Heart right ventricle (tissue), 16 donors: Measurements from ENCODE around the gene TRAK1. TPM values are rescaled to one million over a fixed set of nuclear protein-coding genes. Genes with fewer than 3 reads are reported as not detected.
A peak's percentile ranks its signal among the peaks of the same experiment; 100 is the strongest.

Experiments
- ATAC-seq, 8 donors: fragments of 200-7000 bp; cut with Tn5 transposase; one replicate each; pipeline ENCODE4 v1.9.1; 2020; ENCODE audit warnings: mild to moderate bottlenecking in 8 of 8, moderate library complexity in 8 of 8, moderate number of reproducible peaks in 1 of 8
- DNase-seq, 2 donors: peaks; one replicate each; pipeline ENCODE4 v3.0.0-alpha.2; 2020
- H3K27ac ChIP-seq, 10 donors: fragments of 200-600 bp; sonication (generic) in 2 of 10; one replicate each; pipeline versions ENCODE4 v1.5.0 to v1.8.0; 2020 to 2022; ENCODE audit warnings: mild to moderate bottlenecking in 3 of 10
- H3K27me3 ChIP-seq, 7 donors: fragments of 200-600 bp; one replicate each; pipeline ENCODE4 v1.8.0; 2021 to 2022; ENCODE audit warnings: mild to moderate bottlenecking in 2 of 7
- H3K36me3 ChIP-seq, 9 donors: fragments of 200-600 bp; sonication (generic) in 1 of 9; one replicate each; pipeline versions ENCODE4 v1.5.0 to v1.8.0; 2020 to 2022; ENCODE audit warnings: mild to moderate bottlenecking in 2 of 9
- H3K4me1 ChIP-seq, 9 donors: fragments of 200-600 bp; sonication (generic) in 1 of 9; one replicate each; pipeline versions ENCODE4 v1.5.0 to v1.8.0; 2020 to 2022; ENCODE audit warnings: mild to moderate bottlenecking in 4 of 9
- H3K4me3 ChIP-seq, 10 donors: fragments of 200-600 bp; sonication (generic) in 2 of 10; one replicate each; pipeline versions ENCODE4 v1.5.0 to v1.8.0; 2020 to 2022; ENCODE audit warnings: mild to moderate bottlenecking in 7 of 10, moderate library complexity in 2 of 10
- H3K9me3 ChIP-seq, 11 donors: fragments of 200-600 bp in 10 of 11; sonication (generic) in 2 of 11; one replicate each; pipeline versions ENCODE4 v1.5.0 to v1.8.0; 2013 to 2022; ENCODE audit warnings: mild to moderate bottlenecking in 2 of 11, control low read depth in 1 of 11, moderate library complexity in 1 of 11
- CTCF ChIP-seq, 9 donors: fragments of 200-600 bp; sonication (generic) in 2 of 9; IDR thresholded peaks; one replicate each; pipeline versions ENCODE4 v1.5.0 to v1.8.0; 2021 to 2022; ENCODE audit warnings: antibody characterized with exemption in 9 of 9, mild to moderate bottlenecking in 5 of 9, moderate library complexity in 1 of 9
- WGBS, 2 donors: extraction: QIAGEN DNeasy Blood & Tissue Kit; methylation state at CpG; one replicate each; pipeline ENCODE4 v1.1.7; 2013; ENCODE audit warnings: inconsistent platforms in 1 of 2; 5-methylcytosine and 5-hydroxymethylcytosine counted together
- intact Hi-C, 10 donors: fragments of 100-400 bp; cut with DNase I; formaldehyde crosslinking; loops; one replicate each; pipeline versions ENCODE4 v1.11.1 to v1.14.2; 2022
- polyA plus RNA-seq, 2 donors: library from polyadenylated mRNA; stranded (reverse); fragments of 200-250 nt; gene quantifications; one replicate each; pipeline ENCODE4 v1.2.3, GENCODE V29; 2013
- total RNA-seq, 10 donors: library from RNA; stranded (reverse); fragmentation: NEBNext Ultra II Directional in 3 of 10; extraction: Animal tissue kit (Norgen Biotek cat#: 25700) in 3 of 10; gene quantifications; one replicate each; pipeline versions ENCODE4 v1.2.1 to v1.2.4, GENCODE V29; 2021 to 2023
- donor health status: Arrhythmogenic right ventricular cardiomyopathy.
- donor health status: ischemic (EF 13 %, LVEDD 7.1; RV severe dilation, severe dysfunction).
- donor health status: healthy with polysubstance abuse.
- donor health status: DM: no; HTN: yes; CAD: no.
- donor health status: DM: no; HTN: no; CAD: no.
- donor health status: ischemic (EF 25% LVEDD 6.9; RV normal size, moderate dysfunction).
- donor health status: ischemic (EF 25% LVEDD 5.7; RV mildly dilated, moderate dysfunction).
- donor health status: healthy.
- donor health status: DM: yes; HTN: yes; CAD: no.
- donor health status: Ischemic cardiomyopathy.
- donor health status: ischemic (EF 35%, LVEDD 5.7; RV mildly dilated, moderate dysfunction).
- donor health status: nonischemic (EF 11% LVEDD 7.7; RV severe dilation, severe dysfunction).
- donor health status: DM: yes; HTN: yes; CAD: no.
- donor health status: PGD.
- donor health status: ischemic (EF 29% LVEDD 5.4; RV normal size, mild dysfunction).
- donor health status: nonischemic (EF 23%, LVEDD 6.1; RV moderate dilation, normal function).

The TRAK1 gene
- total and polyA plus RNA-seq, 12 donors: 35.5 to 423 (median 303) TPM

- 94 to 98% methylated on average over 2 of the region's 2 CpGs for WGBS, 2 donors
- peak overlapping the region in 2 of 10 donors; percentile 0 to 38 for H3K27ac ChIP-seq
- peaks cover 0 to 5% (median 0%) of the 10 kb centered on the region in 11 donors for H3K9me3 ChIP-seq
- no peak overlapping the region for H3K4me3 ChIP-seq
- H3K27me3 ChIP-seq: no peaks in the 10 kb centered on the region
- no peak for ATAC-seq
- no peak for DNase-seq
- peaks cover 0 to 20% (median 0%) of the 10 kb centered on the region in 9 donors for H3K36me3 ChIP-seq
- TF ChIP-seq CTCF (IDR thresholded peaks at IDR 0.05): no peak
- intact Hi-C loops: loop anchor here in 6 of 10 donors (5.0 kb wide), 6 partner anchors 33 to 198 kb away; partner anchors contain the start of gene ULK4 (in 3 of the 6)
- peaks cover 25 to 93% (median 67%) of the 10 kb centered on the region in 9 donors for H3K4me1 ChIP-seq
Measured at GRCh38 chr3:42095540-42095939, 4.4 kb downstream of the TRAK1 start.

GRCh38 chr3:42096796-42097565, 5.8 kb downstream of the TRAK1 start:
- H3K27me3 ChIP-seq: no peaks in the 10 kb centered on the region
- no peak for TF ChIP-seq CTCF (IDR thresholded peaks at IDR 0.05)
- peak in 1 of 8 donors; percentile 6 for ATAC-seq
- H3K27ac ChIP-seq: peak overlapping the region in 6 of 10 donors; percentile 38 to 84 (median 58)
- DNase-seq: no peak
- WGBS, 2 donors: 18 to 25% methylated on average over 8 of the region's 8 CpGs
- H3K36me3 ChIP-seq: peaks cover 0 to 19% (median 0%) of the 10 kb centered on the region in 9 donors
- H3K4me3 ChIP-seq: no peak overlapping the region
- H3K9me3 ChIP-seq: peaks cover 0 to 3% (median 0%) of the 10 kb centered on the region in 11 donors
- H3K4me1 ChIP-seq: peaks cover 22 to 93% (median 68%) of the 10 kb centered on the region in 9 donors
- intact Hi-C loops: loop anchor here in 6 of 10 donors (5.0 kb wide), 6 partner anchors 35 to 200 kb away; partner anchors contain the start of gene ULK4 (in 3 of the 6)

GRCh38 chr3:42097566-42097946, 6.4 kb downstream of the TRAK1 start:
- no peak for DNase-seq
- H3K36me3 ChIP-seq: peaks cover 0 to 19% (median 0%) of the 10 kb centered on the region in 9 donors
- peak in 3 of 9 donors; percentile 38 to 50 (median 47) for TF ChIP-seq CTCF (IDR thresholded peaks at IDR 0.05)
- 50 to 63% methylated on average over 3 of the region's 3 CpGs for WGBS, 2 donors
- no peak for ATAC-seq
- no peaks in the 10 kb centered on the region for H3K27me3 ChIP-seq
- peaks cover 25 to 93% (median 70%) of the 10 kb centered on the region in 9 donors for H3K4me1 ChIP-seq
- no peak overlapping the region for H3K4me3 ChIP-seq
- H3K9me3 ChIP-seq: no peaks in the 10 kb centered on the region
- intact Hi-C loops: loop anchor here in 6 of 10 donors (5.0 kb wide), 6 partner anchors 35 to 200 kb away; partner anchors contain the start of gene ULK4 (in 3 of the 6)
- peak overlapping the region in 8 of 10 donors; percentile 38 to 84 (median 64) for H3K27ac ChIP-seq

DNA sequence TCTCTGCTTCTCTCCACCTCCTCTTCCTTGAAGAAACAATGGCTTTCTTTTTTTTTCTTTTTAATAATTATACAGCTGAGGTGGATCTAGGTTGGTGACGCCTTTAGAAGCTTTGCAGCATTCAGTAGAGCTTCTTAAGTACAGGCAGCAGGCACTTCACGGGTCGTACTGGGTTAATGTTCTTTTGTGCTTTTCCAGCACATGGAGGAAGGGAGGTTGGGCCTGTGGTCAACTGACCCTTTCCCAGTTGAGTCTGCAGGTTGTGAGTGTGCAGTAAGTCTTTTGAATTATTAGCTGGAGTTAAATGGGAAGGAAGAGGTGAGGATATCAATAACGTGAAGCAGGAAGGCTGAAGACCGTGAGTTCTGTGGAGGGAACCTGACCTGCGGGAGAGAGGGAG, 7.0 kb downstream of the TRAK1 start:
- peak overlapping the region in 9 of 10 donors; percentile 41 to 84 (median 64) for H3K27ac ChIP-seq
- H3K4me1 ChIP-seq: peaks cover 26 to 97% (median 75%) of the 10 kb centered on the region in 9 donors
- no peaks in the 10 kb centered on the region for H3K27me3 ChIP-seq
- TF ChIP-seq CTCF (IDR thresholded peaks at IDR 0.05): no peak
- H3K9me3 ChIP-seq: no peaks in the 10 kb centered on the region
- H3K36me3 ChIP-seq: peaks cover 0 to 19% (median 0%) of the 10 kb centered on the region in 9 donors
- ATAC-seq (no peak), DNase-seq (no peak)
- intact Hi-C loops: loop anchor here in 9 of 10 donors (2.0 to 5.0 kb wide), 12 partner anchors 31 to 203 kb away; partner anchors contain the start of gene ULK4 (in 3 of the 9)
- 38 to 43% methylated on average over 6 of the region's 6 CpGs for WGBS, 2 donors
- no peak overlapping the region for H3K4me3 ChIP-seq
